ENCODE results near the gene SCLY.

The SCLY gene

DNA sequence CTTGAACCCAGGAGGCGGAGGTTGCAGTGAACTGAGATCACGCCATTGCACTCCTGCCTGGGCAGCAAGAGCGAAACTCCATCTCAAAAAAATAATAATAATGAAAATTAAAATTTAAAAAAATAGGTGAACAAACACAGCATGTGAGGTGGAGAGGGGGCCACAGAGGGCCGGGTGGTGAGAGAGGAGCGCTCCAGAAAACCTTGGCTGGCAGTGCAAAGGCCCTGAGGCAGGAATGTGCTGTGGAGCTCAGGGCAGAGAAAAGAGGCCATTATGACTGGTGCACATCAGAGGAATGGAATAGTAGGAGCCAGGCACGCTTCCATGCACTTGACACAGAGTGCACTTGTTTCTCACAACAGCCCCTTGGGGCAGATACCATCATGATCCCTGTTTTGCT, 21.6 kb upstream of the SCLY start:
- no peak for DNase-seq (ENCODE audit: low read depth in 2 of 2)
- TF ChIP-seq, protein P1, sequence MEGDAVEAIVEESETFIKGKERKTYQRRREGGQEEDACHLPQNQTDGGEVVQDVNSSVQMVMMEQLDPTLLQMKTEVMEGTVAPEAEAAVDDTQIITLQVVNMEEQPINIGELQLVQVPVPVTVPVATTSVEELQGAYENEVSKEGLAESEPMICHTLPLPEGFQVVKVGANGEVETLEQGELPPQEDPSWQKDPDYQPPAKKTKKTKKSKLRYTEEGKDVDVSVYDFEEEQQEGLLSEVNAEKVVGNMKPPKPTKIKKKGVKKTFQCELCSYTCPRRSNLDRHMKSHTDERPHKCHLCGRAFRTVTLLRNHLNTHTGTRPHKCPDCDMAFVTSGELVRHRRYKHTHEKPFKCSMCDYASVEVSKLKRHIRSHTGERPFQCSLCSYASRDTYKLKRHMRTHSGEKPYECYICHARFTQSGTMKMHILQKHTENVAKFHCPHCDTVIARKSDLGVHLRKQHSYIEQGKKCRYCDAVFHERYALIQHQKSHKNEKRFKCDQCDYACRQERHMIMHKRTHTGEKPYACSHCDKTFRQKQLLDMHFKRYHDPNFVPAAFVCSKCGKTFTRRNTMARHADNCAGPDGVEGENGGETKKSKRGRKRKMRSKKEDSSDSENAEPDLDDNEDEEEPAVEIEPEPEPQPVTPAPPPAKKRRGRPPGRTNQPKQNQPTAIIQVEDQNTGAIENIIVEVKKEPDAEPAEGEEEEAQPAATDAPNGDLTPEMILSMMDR (IDR thresholded peaks at IDR 0.05; ENCODE audit: low read depth, low read length) = no peak
- no peak overlapping the region for H3K4me3 ChIP-seq (replicated peaks in 1 of 2; ENCODE audit: low read depth in 2 of 2, low read length in 2 of 2)

DNA sequence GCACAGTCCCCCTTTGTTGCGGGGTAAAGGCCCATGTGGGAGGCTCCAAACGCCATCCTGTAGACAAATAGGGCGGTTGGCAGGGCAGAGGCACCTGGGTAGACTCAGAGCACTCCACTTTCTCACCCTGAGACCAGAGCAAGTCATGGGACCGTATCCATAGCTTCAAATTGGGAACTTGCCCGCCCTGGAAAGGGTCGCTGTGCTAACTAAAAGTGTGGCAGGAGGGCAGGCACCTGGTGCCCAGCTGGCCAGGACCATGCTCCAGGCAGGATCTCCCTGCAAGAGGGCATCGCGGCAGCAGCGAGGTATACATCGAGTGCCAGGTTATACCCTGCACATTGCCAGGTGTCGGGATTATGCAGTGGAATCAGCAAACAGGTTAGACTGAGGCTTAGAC, 20.8 kb upstream of the SCLY start:
- TF ChIP-seq, protein P1 (IDR thresholded peaks at IDR 0.05; ENCODE audit: low read depth, low read length) = no peak
- H3K4me3 ChIP-seq (replicated peaks in 1 of 2; ENCODE audit: low read depth in 2 of 2, low read length in 2 of 2) = no peak overlapping the region
- no peak for DNase-seq (ENCODE audit: low read depth in 2 of 2)

DNA sequence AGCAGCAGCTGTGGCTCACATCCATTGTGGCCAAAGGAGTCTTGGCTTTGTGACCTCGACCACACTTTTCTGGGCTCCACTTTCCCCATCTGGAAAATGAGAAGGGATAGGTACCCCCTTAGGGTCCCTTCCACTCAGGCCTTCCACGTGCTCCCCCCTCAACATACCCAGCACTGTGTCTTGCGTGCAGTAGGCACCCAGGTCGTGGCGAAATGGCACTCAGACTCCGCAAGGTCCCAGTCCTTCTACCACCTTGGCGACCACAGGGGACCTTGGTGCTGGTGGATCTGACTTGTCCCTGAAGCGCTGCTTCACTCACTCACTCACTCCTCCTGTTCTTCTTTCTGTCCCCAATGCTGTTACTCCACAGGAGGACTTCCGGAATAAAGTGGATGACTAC, 19.9 kb upstream of the SCLY start:
- TF ChIP-seq, protein P1 (IDR thresholded peaks at IDR 0.05; ENCODE audit: low read depth, low read length) = no peak
- DNase-seq (ENCODE audit: low read depth in 2 of 2) = no peak
- no peak overlapping the region for H3K4me3 ChIP-seq (replicated peaks in 1 of 2; ENCODE audit: low read depth in 2 of 2, low read length in 2 of 2)

DNA sequence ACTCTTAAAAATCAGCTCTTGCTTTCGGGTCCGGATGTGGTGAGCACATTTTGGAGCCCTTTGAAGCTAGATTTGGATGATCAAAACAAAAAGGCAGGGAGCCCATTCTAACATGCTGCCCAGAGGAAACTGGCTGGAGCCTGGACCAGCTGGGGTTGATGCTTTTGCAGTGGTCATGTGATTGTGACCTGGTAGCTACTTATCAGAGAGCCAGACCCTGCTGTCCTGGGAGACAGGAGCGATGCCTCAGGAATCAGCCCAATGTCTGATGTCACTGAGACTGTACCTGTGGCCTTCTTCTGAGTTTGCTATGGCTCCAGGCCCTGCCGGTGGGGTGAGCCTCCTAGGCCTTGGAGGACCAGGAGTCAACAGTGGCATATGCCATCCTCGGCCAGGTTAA, 18.7 kb upstream of the SCLY start:
- no peak overlapping the region for H3K4me3 ChIP-seq (replicated peaks in 1 of 2; ENCODE audit: low read depth in 2 of 2, low read length in 2 of 2)
- TF ChIP-seq, protein P1 (IDR thresholded peaks at IDR 0.05; ENCODE audit: low read depth, low read length) = no peak
- no peak for DNase-seq (ENCODE audit: low read depth in 2 of 2)

DNA sequence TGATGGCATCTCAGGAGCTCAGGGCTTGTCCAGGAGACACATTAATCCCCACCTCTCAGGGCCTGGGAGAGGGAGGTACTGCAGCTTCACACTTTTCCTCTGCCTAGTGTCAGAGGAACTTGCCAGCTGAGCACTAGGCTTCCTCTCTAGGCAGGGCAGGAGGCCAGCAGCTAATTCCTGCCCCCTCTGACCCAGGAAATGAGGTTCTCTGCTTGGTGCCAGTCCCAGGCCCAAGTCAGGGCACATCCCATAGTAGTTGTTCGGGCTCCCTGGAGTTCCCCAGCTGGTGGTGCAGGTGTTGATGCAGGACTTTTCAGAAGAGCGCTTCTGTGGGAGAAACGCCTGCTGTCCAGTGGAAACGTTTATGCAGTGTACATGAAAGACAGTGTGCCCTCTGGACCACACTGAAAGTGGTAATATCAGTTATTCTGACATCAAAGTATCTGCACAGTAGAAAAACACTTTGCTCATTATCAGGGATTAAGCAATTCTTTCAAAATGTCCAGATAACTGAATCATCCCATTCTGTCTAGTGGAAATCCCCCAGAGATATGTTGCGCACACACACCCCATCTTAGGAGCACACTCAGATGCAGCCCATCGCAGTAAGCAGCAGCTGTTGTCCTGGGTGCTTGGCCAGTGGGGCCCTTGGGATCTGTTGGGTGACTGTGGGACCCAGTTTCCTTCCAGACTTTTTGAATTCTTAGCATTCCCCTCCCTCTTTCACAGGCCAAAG, 17.8 kb upstream of the SCLY start:
- no peak overlapping the region for H3K4me3 ChIP-seq (replicated peaks in 1 of 2; ENCODE audit: low read depth in 2 of 2, low read length in 2 of 2)
- TF ChIP-seq, protein P1 (IDR thresholded peaks at IDR 0.05; ENCODE audit: low read depth, low read length) = no peak
- peak; percentile 22 to 37 for DNase-seq (ENCODE audit: low read depth in 2 of 2)

DNA sequence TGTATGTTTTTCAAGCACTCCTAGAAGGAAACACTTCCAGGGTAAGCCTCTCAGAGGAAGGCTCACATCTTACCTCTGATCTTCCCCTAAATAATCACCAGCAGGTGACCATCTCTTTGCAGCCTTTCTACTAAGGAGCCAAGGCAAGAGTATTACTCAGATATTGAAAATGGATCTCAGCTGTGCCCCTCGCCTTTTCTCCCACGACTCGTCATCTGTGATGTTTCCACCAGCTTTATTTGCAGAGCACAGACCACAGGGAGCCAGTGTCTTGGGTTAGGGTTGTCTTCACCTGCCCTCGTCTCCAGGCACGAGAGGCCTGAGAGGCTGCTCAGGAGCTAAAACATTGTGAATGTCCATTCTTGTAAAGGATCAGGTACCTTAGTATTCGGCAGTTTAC, 16.9 kb upstream of the SCLY start:
- DNase-seq (ENCODE audit: low read depth in 2 of 2) = no peak
- TF ChIP-seq, protein P1 (IDR thresholded peaks at IDR 0.05; ENCODE audit: low read depth, low read length) = no peak
- H3K4me3 ChIP-seq (replicated peaks in 1 of 2; ENCODE audit: low read depth in 2 of 2, low read length in 2 of 2) = no peak overlapping the region

DNA sequence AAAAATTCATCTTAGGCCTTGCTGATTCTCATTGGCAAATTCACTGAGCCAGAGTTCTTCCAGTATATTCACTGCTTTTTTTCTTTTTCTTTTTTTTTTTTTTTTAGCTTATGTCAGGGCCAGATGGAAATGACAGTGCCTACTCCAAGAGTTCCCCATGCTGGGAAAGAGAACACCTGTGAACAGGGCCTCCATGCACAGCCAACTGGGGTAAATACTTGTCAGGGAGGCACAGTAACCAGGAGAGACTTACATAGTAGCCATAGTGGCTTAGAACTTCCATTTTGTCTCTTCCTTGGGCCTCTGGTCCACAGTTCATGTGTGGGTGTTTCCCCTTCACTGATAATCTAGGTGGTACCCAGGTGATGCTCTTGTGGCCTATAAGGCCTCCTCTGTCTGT, 15.2 kb upstream of the SCLY start:
- no peak for DNase-seq (ENCODE audit: low read depth in 2 of 2)
- H3K4me3 ChIP-seq (replicated peaks in 1 of 2; ENCODE audit: low read depth in 2 of 2, low read length in 2 of 2) = no peak overlapping the region
- TF ChIP-seq, protein P1 (IDR thresholded peaks at IDR 0.05; ENCODE audit: low read depth, low read length) = no peak
